ENCODE measurements around the gene SHISAL1.

SHISAL1 gene

GRCh38 chr22:44274918-44275630 lies 37.7 kb downstream of the SHISAL1 start:
- ATAC-seq, result no peak
- TF ChIP-seq TSHZ2 (CRISPR knock-in tag; IDR thresholded peaks at IDR 0.05) (no peak), BACH2 (CRISPR knock-in tag; IDR thresholded peaks at IDR 0.05; ENCODE audit: borderline replicate concordance) (no peak), ZC3H10 (CRISPR knock-in tag; IDR thresholded peaks at IDR 0.05) (no peak), GLIS3 (CRISPR knock-in tag; IDR thresholded peaks at IDR 0.05) (no peak)

- TF ChIP-seq ZFP30 (CRISPR knock-in tag; IDR thresholded peaks at IDR 0.05) (no peak), TOX (CRISPR knock-in tag; IDR thresholded peaks at IDR 0.05; ENCODE audit: borderline replicate concordance) (no peak), BACH2 (CRISPR knock-in tag; IDR thresholded peaks at IDR 0.05; ENCODE audit: borderline replicate concordance) (no peak), ISL1 (CRISPR knock-in tag; IDR thresholded peaks at IDR 0.05) (no peak), OSR1 (CRISPR knock-in tag; IDR thresholded peaks at IDR 0.05) (no peak), ESRRG (CRISPR knock-in tag; IDR thresholded peaks at IDR 0.05) (no peak), GLIS3 (CRISPR knock-in tag; IDR thresholded peaks at IDR 0.05) (no peak), ARNTL (CRISPR knock-in tag; IDR thresholded peaks at IDR 0.05; ENCODE audit: borderline replicate concordance, low read depth) (no peak), ZNF8 (CRISPR knock-in tag; IDR thresholded peaks at IDR 0.05) (no peak), CSDC2 (CRISPR knock-in tag; IDR thresholded peaks at IDR 0.05) (no peak), RARB (CRISPR knock-in tag; IDR thresholded peaks at IDR 0.05) (no peak), ZFP3 (CRISPR knock-in tag; IDR thresholded peaks at IDR 0.05) (no peak)
- TF ChIP-seq, protein P1, sequence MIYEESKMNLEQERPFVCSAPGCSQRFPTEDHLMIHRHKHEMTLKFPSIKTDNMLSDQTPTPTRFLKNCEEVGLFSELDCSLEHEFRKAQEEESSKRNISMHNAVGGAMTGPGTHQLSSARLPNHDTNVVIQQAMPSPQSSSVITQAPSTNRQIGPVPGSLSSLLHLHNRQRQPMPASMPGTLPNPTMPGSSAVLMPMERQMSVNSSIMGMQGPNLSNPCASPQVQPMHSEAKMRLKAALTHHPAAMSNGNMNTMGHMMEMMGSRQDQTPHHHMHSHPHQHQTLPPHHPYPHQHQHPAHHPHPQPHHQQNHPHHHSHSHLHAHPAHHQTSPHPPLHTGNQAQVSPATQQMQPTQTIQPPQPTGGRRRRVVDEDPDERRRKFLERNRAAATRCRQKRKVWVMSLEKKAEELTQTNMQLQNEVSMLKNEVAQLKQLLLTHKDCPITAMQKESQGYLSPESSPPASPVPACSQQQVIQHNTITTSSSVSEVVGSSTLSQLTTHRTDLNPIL (CRISPR knock-in tag; IDR thresholded peaks at IDR 0.05; ENCODE audit: low read depth), result no peak
- TF ChIP-seq, protein P2, sequence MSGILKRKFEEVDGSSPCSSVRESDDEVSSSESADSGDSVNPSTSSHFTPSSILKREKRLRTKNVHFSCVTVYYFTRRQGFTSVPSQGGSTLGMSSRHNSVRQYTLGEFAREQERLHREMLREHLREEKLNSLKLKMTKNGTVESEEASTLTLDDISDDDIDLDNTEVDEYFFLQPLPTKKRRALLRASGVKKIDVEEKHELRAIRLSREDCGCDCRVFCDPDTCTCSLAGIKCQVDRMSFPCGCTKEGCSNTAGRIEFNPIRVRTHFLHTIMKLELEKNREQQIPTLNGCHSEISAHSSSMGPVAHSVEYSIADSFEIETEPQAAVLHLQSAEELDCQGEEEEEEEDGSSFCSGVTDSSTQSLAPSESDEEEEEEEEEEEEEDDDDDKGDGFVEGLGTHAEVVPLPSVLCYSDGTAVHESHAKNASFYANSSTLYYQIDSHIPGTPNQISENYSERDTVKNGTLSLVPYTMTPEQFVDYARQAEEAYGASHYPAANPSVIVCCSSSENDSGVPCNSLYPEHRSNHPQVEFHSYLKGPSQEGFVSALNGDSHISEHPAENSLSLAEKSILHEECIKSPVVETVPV (CRISPR knock-in tag; IDR thresholded peaks at IDR 0.05), result no peak
- no peak for ATAC-seq
Measured at GRCh38 chr22:44273175-44273574, 39.6 kb downstream of the SHISAL1 start.

GRCh38 chr22:44272401-44272771 lies 40.4 kb downstream of the SHISAL1 start:
- no peak for ATAC-seq
- TF ChIP-seq RARB (CRISPR knock-in tag; IDR thresholded peaks at IDR 0.05) (no peak), TCF4 (CRISPR knock-in tag; IDR thresholded peaks at IDR 0.05; ENCODE audit: borderline replicate concordance) (no peak), ESRRG (CRISPR knock-in tag; IDR thresholded peaks at IDR 0.05) (no peak), SNAI2 (CRISPR knock-in tag; IDR thresholded peaks at IDR 0.05) (no peak), ZFP3 (CRISPR knock-in tag; IDR thresholded peaks at IDR 0.05) (no peak), POU6F1 (CRISPR knock-in tag; IDR thresholded peaks at IDR 0.05; ENCODE audit: borderline replicate concordance, low read depth) (no peak), ISL1 (CRISPR knock-in tag; IDR thresholded peaks at IDR 0.05) (no peak), CSDC2 (CRISPR knock-in tag; IDR thresholded peaks at IDR 0.05) (no peak), ZFP30 (CRISPR knock-in tag; IDR thresholded peaks at IDR 0.05) (no peak), ARNTL (CRISPR knock-in tag; IDR thresholded peaks at IDR 0.05; ENCODE audit: borderline replicate concordance, low read depth) (no peak), TOX (CRISPR knock-in tag; IDR thresholded peaks at IDR 0.05; ENCODE audit: borderline replicate concordance) (no peak), ZC3H10 (CRISPR knock-in tag; IDR thresholded peaks at IDR 0.05) (no peak), ZNF70 (CRISPR knock-in tag; IDR thresholded peaks at IDR 0.05) (no peak), ZNF8 (CRISPR knock-in tag; IDR thresholded peaks at IDR 0.05) (no peak)
- TF ChIP-seq, protein P2 (CRISPR knock-in tag; IDR thresholded peaks at IDR 0.05), result no peak
- TF ChIP-seq, protein P1 (CRISPR knock-in tag; IDR thresholded peaks at IDR 0.05; ENCODE audit: low read depth), result no peak
